ENCODE data around the gene YPEL2. TPM values are rescaled to one million over a fixed set of nuclear protein-coding genes. Genes with fewer than 3 reads are reported as not detected.

The YPEL2 gene
- total RNA-seq, 1 donor from 2014 or later, result 18.9 TPM

GRCh38 chr17:59353106-59353854 lies 21.8 kb downstream of the YPEL2 start:
- Mint-ChIP-seq H3K27me3 (ENCODE audit: unreplicated experiment) (no peaks in the 10 kb centered on the region), H3K27ac (ENCODE audit: unreplicated experiment) (no peak overlapping the region), H3K36me3 (ENCODE audit: unreplicated experiment) (peaks cover 25% of the 10 kb centered on the region), H3K9me3 (ENCODE audit: unreplicated experiment) (no peaks in the 10 kb centered on the region), H3K4me3 (ENCODE audit: unreplicated experiment) (no peak overlapping the region), H3K4me1 (ENCODE audit: unreplicated experiment) (peaks cover 93% of the 10 kb centered on the region)
- no peak for TF ChIP-seq CTCF (IDR thresholded peaks at IDR 0.05)
- no peak for DNase-seq (ENCODE audit: extremely low spot score, unreplicated experiment)

- no peak overlapping the region for H3K27ac Mint-ChIP-seq (ENCODE audit: unreplicated experiment)
- DNase-seq (ENCODE audit: extremely low spot score, unreplicated experiment), result no peak
- H3K9me3 Mint-ChIP-seq (ENCODE audit: unreplicated experiment), result no peaks in the 10 kb centered on the region
- H3K36me3 Mint-ChIP-seq (ENCODE audit: unreplicated experiment), result peaks cover 25% of the 10 kb centered on the region
- no peaks in the 10 kb centered on the region for H3K27me3 Mint-ChIP-seq (ENCODE audit: unreplicated experiment)
- H3K4me3 Mint-ChIP-seq (ENCODE audit: unreplicated experiment), result no peak overlapping the region
- no peak for TF ChIP-seq CTCF (IDR thresholded peaks at IDR 0.05)
- peaks cover 93% of the 10 kb centered on the region for H3K4me1 Mint-ChIP-seq (ENCODE audit: unreplicated experiment)
Observed at GRCh38 chr17:59353936-59354755, 22.7 kb downstream of the YPEL2 start.

GRCh38 chr17:59355030-59355701 lies 23.7 kb downstream of the YPEL2 start:
- Mint-ChIP-seq H3K9me3 (ENCODE audit: unreplicated experiment) (no peaks in the 10 kb centered on the region), H3K4me3 (ENCODE audit: unreplicated experiment) (no peak overlapping the region), H3K36me3 (ENCODE audit: unreplicated experiment) (peaks cover 26% of the 10 kb centered on the region), H3K4me1 (ENCODE audit: unreplicated experiment) (peaks cover 86% of the 10 kb centered on the region), H3K27ac (ENCODE audit: unreplicated experiment) (no peak overlapping the region), H3K27me3 (ENCODE audit: unreplicated experiment) (no peaks in the 10 kb centered on the region)
- no peak for TF ChIP-seq CTCF (IDR thresholded peaks at IDR 0.05)
- no peak for DNase-seq (ENCODE audit: extremely low spot score, unreplicated experiment)

GRCh38 chr17:59355702-59356325 lies 24.4 kb downstream of the YPEL2 start:
- no peak for DNase-seq (ENCODE audit: extremely low spot score, unreplicated experiment)
- Mint-ChIP-seq H3K36me3 (ENCODE audit: unreplicated experiment) (peaks cover 29% of the 10 kb centered on the region), H3K27me3 (ENCODE audit: unreplicated experiment) (no peaks in the 10 kb centered on the region), H3K4me1 (ENCODE audit: unreplicated experiment) (peaks cover 85% of the 10 kb centered on the region), H3K9me3 (ENCODE audit: unreplicated experiment) (no peaks in the 10 kb centered on the region), H3K4me3 (ENCODE audit: unreplicated experiment) (no peak overlapping the region), H3K27ac (ENCODE audit: unreplicated experiment) (no peak overlapping the region)
- no peak for TF ChIP-seq CTCF (IDR thresholded peaks at IDR 0.05)
